Astrocyte (in vitro differentiated cells and primary cell): ENCODE measurements around the gene STK4. TPM values are rescaled to one million over a fixed set of nuclear protein-coding genes. Genes with fewer than 3 reads are reported as not detected.

Source experiments
- DNase-seq: peaks from one replicate; pipeline ENCODE4 v3.0.0-alpha.2; 2010; ENCODE audit warnings: low read depth
- FAIRE-seq: peaks from 2 replicates; lab custom pipeline; 2011; peaks lifted over from hg19 to GRCh38; lab: Jason Lieb, UNC
- H2AFZ ChIP-seq: 2 replicates; pipeline ENCODE4 v1.6.0; 2012; ENCODE audit warnings: low read depth, low read length, inconsistent platforms
- H3K27ac ChIP-seq: 2 replicates; pipeline ENCODE4 v1.5.1; 2011; ENCODE audit warnings: low read depth, low read length, inconsistent platforms
- H3K27me3 ChIP-seq: 2 replicates; pipeline ENCODE4 v1.6.0; 2011; ENCODE audit warnings: low read length, inconsistent platforms; ENCODE audit not compliant: insufficient read depth
- H3K36me3 ChIP-seq: 2 replicates; pipeline ENCODE4 v1.5.1; 2011; ENCODE audit warnings: low read length, inconsistent platforms; ENCODE audit not compliant: insufficient read depth
- H3K4me1 ChIP-seq: 2 replicates; pipeline ENCODE4 v1.5.1; 2011; ENCODE audit warnings: low read length, inconsistent platforms; ENCODE audit not compliant: insufficient read depth
- H3K4me2 ChIP-seq: 2 replicates; pipeline ENCODE4 v1.6.0; 2012; ENCODE audit warnings: low read length, inconsistent platforms
- H3K4me3 ChIP-seq: 2 replicates; pipeline ENCODE4 v1.5.1; 2011; ENCODE audit warnings: low read depth, mild to moderate bottlenecking, low read length, inconsistent platforms; ENCODE audit not compliant: insufficient read depth
- H3K79me2 ChIP-seq: 2 replicates; pipeline ENCODE4 v1.6.0; 2012; ENCODE audit warnings: mild to moderate bottlenecking, low read length, inconsistent platforms; ENCODE audit not compliant: insufficient read depth
- H3K9ac ChIP-seq: 2 replicates; pipeline ENCODE4 v1.6.0; 2012; ENCODE audit warnings: mild to moderate bottlenecking, low read length, inconsistent platforms
- H3K9me3 ChIP-seq: 2 replicates; pipeline ENCODE4 v1.5.1; 2012; ENCODE audit warnings: low read depth, mild to moderate bottlenecking, low read length, inconsistent platforms; ENCODE audit not compliant: insufficient read depth
- H4K20me1 ChIP-seq: 2 replicates; pipeline ENCODE4 v1.6.0; 2012; ENCODE audit warnings: low read length, inconsistent platforms; ENCODE audit not compliant: insufficient read depth
- H3K27ac Mint-ChIP-seq: one replicate; pipeline ENCODE4 v1.8.0; 2021; ENCODE audit warnings: mild to moderate bottlenecking, mixed read lengths; ENCODE audit not compliant: unreplicated experiment
- H3K27me3 Mint-ChIP-seq: one replicate; pipeline ENCODE4 v1.8.0; 2021; ENCODE audit warnings: low read depth, mixed read lengths; ENCODE audit not compliant: unreplicated experiment
- H3K36me3 Mint-ChIP-seq: one replicate; pipeline ENCODE4 v1.8.0; 2021; ENCODE audit warnings: low read depth, mixed read lengths; ENCODE audit not compliant: unreplicated experiment
- H3K4me1 Mint-ChIP-seq: one replicate; pipeline ENCODE4 v1.8.0; 2021; ENCODE audit warnings: low read depth, mixed read lengths; ENCODE audit not compliant: unreplicated experiment
- H3K4me3 Mint-ChIP-seq: one replicate; pipeline ENCODE4 v1.8.0; 2021; ENCODE audit warnings: mild to moderate bottlenecking, moderate library complexity, mixed read lengths; ENCODE audit not compliant: unreplicated experiment
- H3K9me3 Mint-ChIP-seq: one replicate; pipeline ENCODE4 v1.8.0; 2021; ENCODE audit warnings: mild to moderate bottlenecking, mixed read lengths; ENCODE audit not compliant: unreplicated experiment
- EZH2 ChIP-seq: IDR thresholded peaks from 2 replicates; pipeline ENCODE4 v1.6.1; 2012; ENCODE audit warnings: mild to moderate bottlenecking, low read length, inconsistent platforms; ENCODE audit not compliant: insufficient read depth
- total RNA-seq: library from RNA; stranded (reverse); gene quantifications from 2 replicates; pipeline ENCODE4 v1.2.1, GENCODE V29; 2021
- TF ChIP-seq, protein P1 (sequence below): IDR thresholded peaks from 2 replicates; pipeline ENCODE4 v1.5.1; 2011; ENCODE audit warnings: low read depth, mild to moderate bottlenecking, inconsistent platforms, low read length, moderate library complexity; ENCODE audit not compliant: insufficient read depth

The STK4 gene
- total RNA-seq, 1 donor from 2014 or later = 41.4 TPM

DNA sequence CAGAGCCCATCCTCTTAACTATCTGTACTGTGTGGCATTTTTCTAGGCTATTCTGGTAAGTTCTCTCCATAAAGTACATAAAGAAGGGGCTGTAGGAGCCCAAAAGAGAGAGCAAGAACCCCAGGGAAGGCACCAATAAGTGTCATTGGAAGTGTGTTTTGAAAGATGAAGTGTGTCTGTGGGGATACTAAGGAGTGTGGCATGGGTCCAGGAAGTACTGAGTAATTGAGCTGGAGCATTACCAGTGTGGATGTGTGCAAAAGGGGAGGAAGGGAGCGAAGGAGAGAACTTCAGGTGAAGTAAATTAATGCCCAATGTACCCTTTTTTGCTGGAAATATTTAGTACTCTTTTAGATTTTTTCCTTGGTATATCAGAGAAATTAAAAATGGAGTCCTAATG lies 70.7 kb downstream of the STK4 start:
- H3K79me2 ChIP-seq = no peaks in the 10 kb centered on the region
- H3K27ac ChIP-seq = no peak overlapping the region
- Mint-ChIP-seq H3K4me3 (no peak overlapping the region), H3K27ac (peak overlapping the region; percentile 95), H3K27me3 (no peaks in the 10 kb centered on the region), H3K4me1 (peaks cover 50% of the 10 kb centered on the region), H3K36me3 (no peaks in the 10 kb centered on the region), H3K9me3 (peaks cover 4% of the 10 kb centered on the region)
- H3K36me3 ChIP-seq = no peaks in the 10 kb centered on the region
- no peaks in the 10 kb centered on the region for H3K9me3 ChIP-seq
- peaks cover 20% of the 10 kb centered on the region for H3K4me1 ChIP-seq
- peak overlapping the region; percentile 21 for H3K4me2 ChIP-seq
- H3K27me3 ChIP-seq = no peaks in the 10 kb centered on the region
- no peak for TF ChIP-seq EZH2
- TF ChIP-seq, protein P1, sequence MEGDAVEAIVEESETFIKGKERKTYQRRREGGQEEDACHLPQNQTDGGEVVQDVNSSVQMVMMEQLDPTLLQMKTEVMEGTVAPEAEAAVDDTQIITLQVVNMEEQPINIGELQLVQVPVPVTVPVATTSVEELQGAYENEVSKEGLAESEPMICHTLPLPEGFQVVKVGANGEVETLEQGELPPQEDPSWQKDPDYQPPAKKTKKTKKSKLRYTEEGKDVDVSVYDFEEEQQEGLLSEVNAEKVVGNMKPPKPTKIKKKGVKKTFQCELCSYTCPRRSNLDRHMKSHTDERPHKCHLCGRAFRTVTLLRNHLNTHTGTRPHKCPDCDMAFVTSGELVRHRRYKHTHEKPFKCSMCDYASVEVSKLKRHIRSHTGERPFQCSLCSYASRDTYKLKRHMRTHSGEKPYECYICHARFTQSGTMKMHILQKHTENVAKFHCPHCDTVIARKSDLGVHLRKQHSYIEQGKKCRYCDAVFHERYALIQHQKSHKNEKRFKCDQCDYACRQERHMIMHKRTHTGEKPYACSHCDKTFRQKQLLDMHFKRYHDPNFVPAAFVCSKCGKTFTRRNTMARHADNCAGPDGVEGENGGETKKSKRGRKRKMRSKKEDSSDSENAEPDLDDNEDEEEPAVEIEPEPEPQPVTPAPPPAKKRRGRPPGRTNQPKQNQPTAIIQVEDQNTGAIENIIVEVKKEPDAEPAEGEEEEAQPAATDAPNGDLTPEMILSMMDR = no peak
- no peak overlapping the region for H2AFZ ChIP-seq
- H3K4me3 ChIP-seq = no peak overlapping the region
- H4K20me1 ChIP-seq = no peaks in the 10 kb centered on the region
- H3K9ac ChIP-seq = no peak overlapping the region
- DNase-seq = peak; percentile 74
- peak; percentile 56 for FAIRE-seq

DNA sequence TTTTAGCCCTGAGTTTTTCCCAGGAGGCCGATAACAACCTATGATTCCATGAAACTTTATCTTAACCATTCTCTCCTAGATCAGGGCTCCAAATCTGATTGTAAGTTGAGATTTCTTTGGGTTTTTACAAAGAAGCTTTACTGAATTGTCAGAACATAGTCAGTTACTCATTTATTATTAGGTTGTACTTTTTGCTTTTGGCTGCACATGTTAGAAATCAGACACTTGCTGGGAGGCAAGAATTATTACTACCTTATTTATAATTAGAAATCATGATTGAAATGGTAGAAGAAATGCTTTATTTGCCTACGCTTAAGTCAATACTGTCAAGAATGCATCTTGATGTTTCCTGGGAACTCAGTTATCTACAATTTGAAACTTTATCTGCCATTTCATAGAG lies 71.3 kb downstream of the STK4 start:
- H3K27me3 Mint-ChIP-seq = no peaks in the 10 kb centered on the region
- no peaks in the 10 kb centered on the region for H3K79me2 ChIP-seq
- H3K36me3 Mint-ChIP-seq = no peaks in the 10 kb centered on the region
- FAIRE-seq (no peak), DNase-seq (no peak)
- H3K27me3 ChIP-seq = no peaks in the 10 kb centered on the region
- H3K4me1 Mint-ChIP-seq = peaks cover 52% of the 10 kb centered on the region
- H3K9me3 Mint-ChIP-seq = peaks cover 4% of the 10 kb centered on the region
- no peaks in the 10 kb centered on the region for H3K9me3 ChIP-seq
- no peak for TF ChIP-seq EZH2
- TF ChIP-seq, protein P1 = no peak
- no peaks in the 10 kb centered on the region for H3K36me3 ChIP-seq
- H4K20me1 ChIP-seq = no peaks in the 10 kb centered on the region
- no peak overlapping the region for H3K4me3 ChIP-seq
- peak overlapping the region; percentile 95 for H3K27ac Mint-ChIP-seq
- peaks cover 20% of the 10 kb centered on the region for H3K4me1 ChIP-seq
- no peak overlapping the region for H3K4me3 Mint-ChIP-seq
- no peak overlapping the region for H2AFZ ChIP-seq
- H3K9ac ChIP-seq = no peak overlapping the region
- no peak overlapping the region for H3K27ac ChIP-seq
- H3K4me2 ChIP-seq = no peak overlapping the region

DNA sequence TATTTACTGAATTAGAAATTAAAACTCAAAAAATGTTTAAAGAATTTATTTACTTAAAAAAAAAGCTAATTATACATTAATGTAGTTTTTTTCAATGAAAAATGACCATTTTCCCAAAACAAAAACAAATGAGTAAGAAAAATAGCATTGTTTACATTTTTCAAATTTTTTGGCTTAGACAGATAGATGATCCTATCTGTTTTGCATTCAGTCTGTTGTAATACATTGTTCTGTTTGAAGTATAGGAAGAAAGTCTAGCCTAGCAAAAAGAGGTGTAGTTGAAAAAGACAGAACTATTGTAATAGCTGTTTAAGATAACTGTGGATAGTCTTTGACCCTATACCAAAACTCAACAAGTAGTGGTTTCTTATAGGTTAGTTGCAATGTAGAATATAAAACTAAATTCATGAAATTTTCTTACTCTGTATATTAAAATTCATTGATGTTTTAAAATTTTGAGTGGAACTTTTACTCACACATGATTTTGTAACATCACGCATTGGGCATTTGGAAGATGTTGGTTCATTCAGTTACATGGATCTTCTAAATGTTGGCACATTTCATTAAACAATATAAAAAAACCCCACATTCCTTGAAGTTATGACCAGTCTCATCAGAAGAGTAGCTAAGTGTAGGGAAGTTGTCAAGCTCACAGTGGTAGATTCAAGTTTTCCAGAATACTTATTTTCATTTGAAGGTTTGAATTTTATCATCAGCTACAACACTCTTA lies 72.6 kb downstream of the STK4 start:
- Mint-ChIP-seq H3K4me1 (peaks cover 45% of the 10 kb centered on the region), H3K27ac (peak overlapping the region; percentile 73), H3K4me3 (no peak overlapping the region), H3K9me3 (peaks cover 4% of the 10 kb centered on the region), H3K27me3 (no peaks in the 10 kb centered on the region), H3K36me3 (no peaks in the 10 kb centered on the region)
- FAIRE-seq (no peak), DNase-seq (no peak)
- no peak overlapping the region for H3K4me2 ChIP-seq
- no peak overlapping the region for H3K27ac ChIP-seq
- no peaks in the 10 kb centered on the region for H4K20me1 ChIP-seq
- no peaks in the 10 kb centered on the region for H3K27me3 ChIP-seq
- H3K4me1 ChIP-seq = peaks cover 20% of the 10 kb centered on the region
- no peak overlapping the region for H2AFZ ChIP-seq
- TF ChIP-seq, protein P1 = no peak
- no peak for TF ChIP-seq EZH2
- H3K9me3 ChIP-seq = no peaks in the 10 kb centered on the region
- H3K9ac ChIP-seq = no peak overlapping the region
- no peak overlapping the region for H3K4me3 ChIP-seq
- H3K36me3 ChIP-seq = no peaks in the 10 kb centered on the region
- H3K79me2 ChIP-seq = no peaks in the 10 kb centered on the region
